Endometrial microvascular endothelial cells (primary cell): ENCODE measurements around the gene MAP3K7. TPM values are rescaled to one million over a fixed set of nuclear protein-coding genes. Genes with fewer than 3 reads are reported as not detected.

Experiments
- in situ Hi-C: cut with HindIII; loops from 2 replicates; pipeline ENCODE4 v1.10.0; 2017; ENCODE audit warnings: low sequenced_read_pairs, low pct_unique_long_range_greater_than_20kb; ENCODE audit errors: inconsistent ontology term
- total RNA-seq: library from RNA; depleted of rRNA; stranded (reverse); fragments of >200 nt; gene quantifications from one replicate; pipeline ENCODE4 v1.2.3, GENCODE V29; 2015; ENCODE audit errors: inconsistent ontology term

Gene MAP3K7
- total RNA-seq, 1 donor from 2014 or later: 21.0 TPM

- in situ Hi-C loops: no loop called here
These were observed 49.8 kb downstream of the MAP3K7 start for GRCh38 chr6:90537027-90537426.

GRCh38 chr6:90536520-90536919 lies 50.4 kb downstream of the MAP3K7 start:
- in situ Hi-C loops: no loop called here

GRCh38 chr6:90534337-90535025 lies 52.4 kb downstream of the MAP3K7 start:
- in situ Hi-C loops: no loop called here

GRCh38 chr6:90533615-90534336 lies 53.1 kb downstream of the MAP3K7 start:
- in situ Hi-C loops: no loop called here

GRCh38 chr6:90530882-90531281 lies 56.0 kb downstream of the MAP3K7 start:
- in situ Hi-C loops: no loop called here

GRCh38 chr6:90525421-90525820 lies 61.5 kb downstream of the MAP3K7 start:
- in situ Hi-C loops: no loop called here

GRCh38 chr6:90523779-90524310 lies 63.0 kb downstream of the MAP3K7 start:
- in situ Hi-C loops: no loop called here

- in situ Hi-C loops: no loop called here
These were observed 64.9 kb downstream of the MAP3K7 start for GRCh38 chr6:90521955-90522354.

GRCh38 chr6:90516074-90516660 lies 70.7 kb downstream of the MAP3K7 start:
- in situ Hi-C loops: no loop called here

- in situ Hi-C loops: no loop called here
These were observed 72.4 kb downstream of the MAP3K7 start for GRCh38 chr6:90514496-90514895.

GRCh38 chr6:90508753-90509152 lies 78.1 kb downstream of the MAP3K7 start:
- in situ Hi-C loops: no loop called here

- in situ Hi-C loops: no loop called here
These were observed 83.9 kb downstream of the MAP3K7 start for GRCh38 chr6:90502866-90503407.

GRCh38 chr6:90502381-90502780 lies 84.5 kb downstream of the MAP3K7 start:
- in situ Hi-C loops: no loop called here

- in situ Hi-C loops: no loop called here
These were observed 86.4 kb downstream of the MAP3K7 start for GRCh38 chr6:90500458-90500857.

GRCh38 chr6:90497411-90497810 lies 89.5 kb downstream of the MAP3K7 start:
- in situ Hi-C loops: no loop called here

- in situ Hi-C loops: no loop called here
These were observed 90.4 kb downstream of the MAP3K7 start for GRCh38 chr6:90496258-90497016.

GRCh38 chr6:90495216-90495817 lies 91.6 kb downstream of the MAP3K7 start:
- in situ Hi-C loops: no loop called here

- in situ Hi-C loops: no loop called here
These were observed 92.6 kb downstream of the MAP3K7 start for GRCh38 chr6:90494067-90494780.
